Activated naive CD4-positive, alpha-beta T cell treated with anti-CD3 and anti-CD28 coated beads for 36 hours (primary cell): ENCODE results near the gene APOL1. TPM values are rescaled to one million over a fixed set of nuclear protein-coding genes. Genes with fewer than 3 reads are reported as not detected.
A peak's percentile ranks its signal among the peaks of the same experiment; 100 is the strongest.
"Not testable (repeated sequence)": the region's sequence is repeated elsewhere in the genome, so short reads cannot be mapped to it uniquely, and the experiment has no call there.

ENCODE experiments used
- CTCF ChIA-PET: fragments of 350-600 bp; sonication (Branson Sonifier 250); formaldehyde crosslinking; loops from one replicate; lab custom pipeline; 2021; ENCODE audit warnings: antibody characterized with exemption; lab: Charles Lee
- DNase-seq: peaks from one replicate; pipeline ENCODE4 v3.0.0-alpha.2; 2020
- H3K27ac Mint-ChIP-seq: one replicate; pipeline ENCODE4 v1.8.0; 2021; ENCODE audit warnings: mild to moderate bottlenecking, mixed read lengths
- H3K27me3 Mint-ChIP-seq: one replicate; pipeline ENCODE4 v1.8.0; 2021; ENCODE audit warnings: low read depth, mixed read lengths
- H3K36me3 Mint-ChIP-seq: one replicate; pipeline ENCODE4 v1.8.0; 2021; ENCODE audit warnings: low read depth, mixed read lengths
- H3K4me1 Mint-ChIP-seq: one replicate; pipeline ENCODE4 v1.8.0; 2021; ENCODE audit warnings: low read depth, mixed read lengths
- H3K4me3 Mint-ChIP-seq: one replicate; pipeline ENCODE4 v1.8.0; 2021; ENCODE audit warnings: mild to moderate bottlenecking, moderate library complexity, mixed read lengths
- H3K9me3 Mint-ChIP-seq: one replicate; pipeline ENCODE4 v1.8.0; 2021; ENCODE audit warnings: mixed read lengths
- intact Hi-C: fragments of 100-400 bp; cut with micrococcal nuclease; formaldehyde crosslinking; loops from one replicate; pipeline ENCODE4 v1.15.1; 2023
- total RNA-seq, 2 experiments: library from RNA; stranded (reverse); gene quantifications; one replicate each; pipeline ENCODE4 v1.2.3, GENCODE V29; 2021

The APOL1 gene
- total RNA-seq, 2 experiments from 2014 or later: 17.4 to 22.0 TPM

DNA sequence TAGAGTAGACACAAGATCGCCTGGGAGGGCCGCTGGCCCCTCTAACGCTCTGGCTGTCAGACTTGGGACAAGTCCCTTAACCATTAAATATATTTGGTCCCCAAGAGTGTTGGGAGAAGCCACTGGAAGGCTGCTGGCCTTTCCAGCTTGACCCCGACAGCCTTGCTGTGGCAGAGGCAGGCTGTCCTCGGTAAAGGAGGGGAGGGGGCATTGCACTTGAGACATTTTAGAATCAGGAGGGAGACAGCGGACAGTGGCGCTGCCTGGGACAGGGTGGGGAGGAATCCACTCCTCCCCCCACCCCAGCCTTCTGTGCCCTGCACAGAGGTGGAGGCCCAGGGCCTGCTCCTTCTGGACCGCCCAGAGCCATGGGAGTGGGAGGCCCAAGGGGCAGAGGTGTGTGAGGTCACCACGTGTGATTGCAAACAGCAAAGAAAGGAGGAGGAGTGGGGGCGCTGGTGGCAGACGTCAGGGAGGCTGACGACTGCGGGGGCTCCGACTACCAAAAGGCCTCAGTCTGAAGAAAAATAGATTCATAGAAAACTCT is 28.9 kb downstream of the APOL1 start:
- DNase-seq: no peak
- intact Hi-C loops: no loop called here
- no peaks in the 10 kb centered on the region for H3K27me3 Mint-ChIP-seq
- H3K4me1 Mint-ChIP-seq: peaks cover 16% of the 10 kb centered on the region
- H3K27ac Mint-ChIP-seq: no peak overlapping the region
- H3K36me3 Mint-ChIP-seq: peaks cover 38% of the 10 kb centered on the region
- CTCF ChIA-PET: interaction anchor here (0.6 to 1.4 kb wide), 3 partner anchors 19 to 52 kb away, joined by 3 to 8 read pairs (median 5); partner anchors contain the start of gene APOL2
- no peaks in the 10 kb centered on the region for H3K9me3 Mint-ChIP-seq
- no peak overlapping the region for H3K4me3 Mint-ChIP-seq

DNA sequence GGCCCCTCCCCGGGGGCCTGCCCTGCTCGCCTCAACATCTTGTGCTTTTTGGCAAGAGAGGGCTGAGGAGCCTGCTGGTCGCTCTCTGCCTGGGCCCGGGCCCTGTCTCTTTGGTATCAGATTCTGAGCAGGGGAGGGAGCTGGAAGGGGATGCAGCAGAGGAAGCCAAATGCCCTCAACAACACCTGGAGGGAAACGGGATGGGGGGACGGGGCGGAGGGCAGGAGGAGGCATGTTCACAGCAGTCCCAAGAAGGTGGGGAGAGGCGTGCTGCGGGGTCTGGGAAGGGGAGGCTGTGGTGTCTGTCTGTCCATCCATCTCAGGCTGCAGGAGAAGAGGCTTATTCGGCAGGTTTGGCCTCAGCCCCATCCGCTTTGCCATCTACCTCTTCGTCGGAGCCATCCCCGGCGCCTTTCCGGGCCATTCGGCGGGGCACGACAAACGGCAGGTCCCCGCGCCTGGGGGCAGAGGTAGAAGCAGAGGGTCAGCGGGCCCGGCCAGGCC is 29.4 kb downstream of the APOL1 start:
- H3K27ac Mint-ChIP-seq: peak overlapping the region; percentile 36
- no peaks in the 10 kb centered on the region for H3K9me3 Mint-ChIP-seq
- no peak for DNase-seq
- CTCF ChIA-PET: no interaction called here
- H3K4me1 Mint-ChIP-seq: peaks cover 12% of the 10 kb centered on the region
- intact Hi-C loops: no loop called here
- H3K4me3 Mint-ChIP-seq: no peak overlapping the region
- no peaks in the 10 kb centered on the region for H3K27me3 Mint-ChIP-seq
- H3K36me3 Mint-ChIP-seq: peaks cover 42% of the 10 kb centered on the region

DNA sequence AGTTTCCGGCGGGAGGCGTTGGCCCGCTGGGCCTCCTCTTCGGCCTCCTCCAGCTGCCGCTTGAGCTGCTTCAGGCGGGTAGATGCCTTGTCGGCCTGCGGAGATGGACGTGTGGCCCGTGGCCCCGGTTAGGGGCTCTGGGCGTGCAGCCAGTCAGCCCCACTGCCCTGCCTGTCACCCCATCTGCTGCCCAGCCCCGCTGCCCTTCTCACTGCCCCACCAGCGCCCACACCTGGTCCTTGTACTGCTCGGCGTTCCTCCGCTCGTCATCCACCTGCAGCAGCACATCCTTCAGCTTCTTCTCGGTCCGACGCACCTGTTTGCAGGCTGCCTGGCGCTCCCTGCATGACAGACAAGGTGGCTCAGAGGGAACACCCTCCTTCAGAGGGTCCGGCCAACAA is 31.2 kb downstream of the APOL1 start:
- H3K27ac Mint-ChIP-seq: no peak overlapping the region
- no peak overlapping the region for H3K4me3 Mint-ChIP-seq

DNA sequence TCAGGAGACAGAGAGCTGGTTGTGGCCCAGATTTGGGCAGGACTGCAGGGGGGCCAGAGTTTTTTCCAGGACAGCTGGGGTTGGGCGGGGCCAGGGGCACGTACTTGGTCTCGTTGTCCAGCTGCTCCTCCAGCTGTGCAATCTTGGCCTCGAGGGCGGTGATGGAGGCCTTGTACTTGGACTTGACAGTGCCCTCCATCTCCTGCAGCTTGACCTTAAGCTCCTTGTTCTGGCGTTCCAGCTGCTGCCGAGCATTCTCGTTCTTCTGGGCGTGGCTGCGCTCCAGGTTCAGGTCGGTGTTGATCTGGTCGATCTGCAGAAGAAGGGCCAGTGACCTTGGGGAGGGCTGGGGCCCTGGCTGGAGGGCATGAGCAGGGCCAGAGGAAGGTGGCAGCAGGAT is 32.1 kb downstream of the APOL1 start:
- DNase-seq: no peak
- CTCF ChIA-PET: interaction anchor here (0.6 to 3.2 kb wide), 11 partner anchors 10 to 225 kb away, joined by 3 to 17 read pairs (median 6); partner anchors contain the start of gene APOL2
- Mint-ChIP-seq H3K27ac (no peak overlapping the region), H3K36me3 (peaks cover 61% of the 10 kb centered on the region), H3K9me3 (no peaks in the 10 kb centered on the region), H3K27me3 (no peaks in the 10 kb centered on the region), H3K4me1 (peaks cover 6% of the 10 kb centered on the region), H3K4me3 (no peak overlapping the region)
- intact Hi-C loops: no loop called here

More for the DNA sequence above, 31.2 kb downstream of the APOL1 start:
- Mint-ChIP-seq H3K27me3 (no peaks in the 10 kb centered on the region), H3K4me1 (peaks cover 2% of the 10 kb centered on the region), H3K36me3 (peaks cover 57% of the 10 kb centered on the region), H3K9me3 (no peaks in the 10 kb centered on the region)
- intact Hi-C loops: no loop called here
- no peak for DNase-seq
- CTCF ChIA-PET: interaction anchor here (0.6 to 3.2 kb wide), 3 partner anchors 14 to 183 kb away, joined by 3 to 14 read pairs (median 4); no protein-coding TSS in a partner anchor

DNA sequence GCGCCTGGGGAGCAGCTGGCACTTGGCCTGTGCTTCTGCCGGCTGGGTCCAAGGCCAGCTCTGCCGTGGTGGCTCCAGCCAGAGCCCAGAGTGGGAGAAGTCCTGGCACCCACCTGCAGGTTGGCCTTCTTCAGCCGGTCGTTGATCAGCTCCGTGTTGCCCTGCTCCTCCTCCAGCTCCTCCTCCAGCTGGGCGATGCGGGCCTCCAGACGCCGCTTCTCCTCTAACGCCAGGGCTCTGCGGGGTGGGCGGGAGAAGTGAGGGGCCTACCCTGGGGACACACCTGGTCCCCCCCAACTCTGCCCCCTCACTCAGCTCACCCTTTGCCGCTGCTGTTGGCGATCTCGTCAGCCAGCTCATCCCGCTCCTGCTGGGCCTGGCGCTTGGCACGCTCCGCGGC is 32.6 kb downstream of the APOL1 start:
- Mint-ChIP-seq H3K4me3 (no peak overlapping the region), H3K4me1 (peaks cover 6% of the 10 kb centered on the region), H3K27ac (no peak overlapping the region), H3K36me3 (peaks cover 62% of the 10 kb centered on the region), H3K27me3 (no peaks in the 10 kb centered on the region), H3K9me3 (no peaks in the 10 kb centered on the region)
- intact Hi-C loops: no loop called here
- CTCF ChIA-PET: interaction anchor here (0.6 to 3.6 kb wide), 15 partner anchors 8 to 224 kb away, joined by 3 to 26 read pairs (median 6); partner anchors contain the start of gene APOL2
- DNase-seq: no peak

DNA sequence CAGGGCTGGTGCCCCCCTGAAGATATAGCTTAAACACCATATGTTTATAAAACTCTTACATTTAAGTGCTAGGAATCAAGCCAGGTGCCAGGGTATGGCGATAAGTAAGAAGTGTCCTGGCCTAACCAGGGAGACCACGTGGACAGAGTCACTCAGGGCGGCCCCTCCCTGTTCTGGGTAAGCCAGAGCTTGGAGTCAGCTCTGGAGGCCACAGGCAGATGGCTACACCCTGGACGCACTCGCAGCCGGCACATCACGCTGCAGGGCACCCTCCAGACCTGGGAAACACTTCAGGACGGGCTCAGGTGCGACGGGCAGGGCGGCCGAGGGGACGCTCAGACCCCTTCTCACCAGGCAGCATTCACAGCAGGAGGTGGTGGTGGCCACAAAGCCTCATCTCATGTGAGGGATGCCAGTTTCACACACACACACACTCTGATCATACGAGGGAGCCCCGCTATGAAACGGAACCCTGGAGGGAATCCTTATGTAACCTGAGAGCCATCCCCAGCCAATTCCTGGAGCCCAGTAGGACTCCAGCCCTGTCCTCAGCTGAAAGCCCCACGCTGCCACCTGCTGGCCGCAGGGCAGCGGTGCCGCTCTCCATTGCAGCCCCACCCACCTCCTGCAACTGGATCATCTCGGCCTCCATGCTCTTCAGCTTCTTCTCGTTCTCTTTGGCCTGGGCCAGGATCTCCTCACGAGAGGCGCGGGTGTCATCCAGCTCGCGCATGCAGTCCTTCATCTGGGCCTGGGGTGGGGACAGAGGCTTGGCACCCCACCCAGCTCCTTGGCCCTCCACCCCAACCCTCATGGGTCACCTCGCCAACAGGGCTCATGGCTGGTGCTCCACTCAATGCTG is 33.4 kb downstream of the APOL1 start:
- no peaks in the 10 kb centered on the region for H3K9me3 Mint-ChIP-seq
- CTCF ChIA-PET: interaction anchor here (0.5 to 3.6 kb wide), 19 partner anchors 9 to 223 kb away, joined by 3 to 26 read pairs (median 5); partner anchors contain the start of gene APOL2
- no peaks in the 10 kb centered on the region for H3K27me3 Mint-ChIP-seq
- peak overlapping the region; percentile 56 for H3K27ac Mint-ChIP-seq
- intact Hi-C loops: no loop called here
- H3K4me1 Mint-ChIP-seq: peaks cover 6% of the 10 kb centered on the region
- no peak overlapping the region for H3K4me3 Mint-ChIP-seq
- peak; percentile 74 for DNase-seq
- peaks cover 65% of the 10 kb centered on the region for H3K36me3 Mint-ChIP-seq

DNA sequence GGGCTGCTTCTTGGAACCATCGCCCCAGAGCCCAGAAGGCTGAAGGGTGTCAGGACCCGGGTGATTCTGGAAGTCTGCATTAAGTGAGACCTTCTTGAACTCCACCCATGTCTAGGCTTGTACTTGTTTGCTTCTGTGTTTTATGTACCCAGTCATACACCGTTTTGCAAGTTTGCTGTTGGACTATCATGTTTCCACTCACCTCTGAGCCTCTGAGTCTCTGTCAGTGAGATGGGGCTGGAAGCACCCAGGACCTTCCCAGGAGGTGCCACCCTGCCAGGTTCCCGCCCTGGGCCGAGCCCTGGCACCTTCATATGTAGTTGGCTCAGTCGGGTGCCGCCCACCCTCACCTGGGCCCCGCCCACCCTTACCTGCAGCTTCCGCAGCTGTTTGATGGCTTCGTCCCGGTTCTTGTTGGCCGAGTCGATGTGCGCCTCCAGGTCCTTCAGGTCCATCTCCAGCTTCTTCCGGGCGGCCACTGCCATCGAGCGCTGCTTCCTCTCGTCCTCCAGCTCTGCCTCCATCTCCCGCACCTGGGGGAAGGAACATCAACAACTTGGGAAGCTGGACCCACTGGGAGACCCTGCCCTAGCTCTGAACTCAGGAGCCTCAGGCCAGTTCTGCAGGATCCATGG is 35.1 kb downstream of the APOL1 start:
- H3K27me3 Mint-ChIP-seq: no peaks in the 10 kb centered on the region
- intact Hi-C loops: no loop called here
- no peak overlapping the region for H3K4me3 Mint-ChIP-seq
- peaks cover 6% of the 10 kb centered on the region for H3K9me3 Mint-ChIP-seq
- H3K36me3 Mint-ChIP-seq: peaks cover 71% of the 10 kb centered on the region
- CTCF ChIA-PET: interaction anchor here (0.7 to 3.6 kb wide), 6 partner anchors 10 to 182 kb away, joined by 3 to 26 read pairs (median 4); no protein-coding TSS in a partner anchor
- DNase-seq: no peak
- peaks cover 17% of the 10 kb centered on the region for H3K4me1 Mint-ChIP-seq
- H3K27ac Mint-ChIP-seq: peak overlapping the region; percentile 41

DNA sequence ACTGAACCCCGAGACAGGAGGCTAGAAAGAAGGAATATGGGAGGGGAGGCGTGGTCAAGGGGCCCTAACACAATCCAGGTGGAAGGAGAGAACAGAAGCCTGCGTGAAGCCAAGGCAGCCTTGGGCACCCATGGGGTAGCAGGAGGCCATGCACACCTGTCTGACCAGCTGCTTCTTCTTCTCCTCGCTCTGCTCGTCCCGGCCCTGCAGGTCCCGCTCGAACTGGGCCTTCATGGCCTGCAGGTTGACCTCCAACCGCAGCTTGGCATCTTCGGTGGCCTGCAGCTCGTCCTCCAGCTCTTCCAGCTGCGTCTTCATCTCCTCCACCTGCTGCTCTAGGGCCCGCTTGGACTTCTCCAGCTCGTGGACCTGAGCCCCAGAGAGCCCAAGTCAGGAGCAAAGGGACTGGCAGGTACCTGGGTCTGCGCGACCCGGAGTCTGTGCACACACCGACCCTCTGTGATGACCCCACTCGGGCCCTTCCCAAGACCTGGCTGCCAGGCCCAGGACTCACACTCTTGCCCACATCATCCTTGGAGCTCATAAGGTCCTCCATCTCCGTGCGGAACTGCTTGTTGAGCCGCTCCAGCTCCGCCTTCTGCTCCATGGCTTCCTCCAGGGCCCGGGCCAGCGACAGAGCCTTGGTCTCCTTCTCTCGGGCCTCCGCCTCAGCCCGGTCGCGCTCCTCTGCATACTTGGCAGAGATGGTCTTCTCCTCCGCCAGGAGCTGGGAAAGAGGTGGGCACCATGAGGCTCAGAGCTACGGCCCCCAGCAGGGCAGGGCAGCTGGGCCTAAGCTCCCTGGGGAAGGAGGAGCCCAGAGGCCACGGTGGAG is 35.9 kb downstream of the APOL1 start:
- no peak overlapping the region for H3K4me3 Mint-ChIP-seq
- H3K27me3 Mint-ChIP-seq: no peaks in the 10 kb centered on the region
- intact Hi-C loops: no loop called here
- CTCF ChIA-PET: interaction anchor here (0.6 to 3.6 kb wide), 7 partner anchors 9 to 403 kb away, joined by 3 to 26 read pairs (median 5); no protein-coding TSS in a partner anchor
- H3K27ac Mint-ChIP-seq: peak overlapping the region; percentile 41
- peaks cover 70% of the 10 kb centered on the region for H3K36me3 Mint-ChIP-seq
- no peak for DNase-seq
- H3K4me1 Mint-ChIP-seq: peaks cover 17% of the 10 kb centered on the region
- H3K9me3 Mint-ChIP-seq: peaks cover 6% of the 10 kb centered on the region

DNA sequence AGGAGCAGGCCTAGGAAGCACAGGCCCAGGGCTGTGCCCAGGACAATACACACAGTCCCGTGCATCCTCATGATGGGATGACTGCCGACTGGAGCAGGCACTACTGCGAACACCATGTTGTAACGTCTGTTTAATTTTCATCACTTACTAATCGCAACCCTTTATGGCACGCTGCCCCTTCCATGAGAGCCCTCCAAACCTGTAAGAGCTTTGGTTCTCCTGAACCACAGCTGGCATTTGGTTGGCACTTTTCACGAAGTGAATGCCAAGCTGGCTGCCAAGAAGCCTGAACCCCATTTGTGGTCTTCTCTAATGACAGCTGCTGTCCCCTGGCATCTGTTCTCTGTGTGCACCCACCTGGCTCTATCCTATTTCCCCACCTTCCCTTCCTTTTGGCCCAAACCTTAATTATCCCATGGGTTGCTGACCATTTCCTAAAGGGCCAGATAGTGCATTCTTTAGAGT is 36.5 kb downstream of the APOL1 start:
- peaks cover 20% of the 10 kb centered on the region for H3K4me1 Mint-ChIP-seq
- no peak overlapping the region for H3K4me3 Mint-ChIP-seq

DNA sequence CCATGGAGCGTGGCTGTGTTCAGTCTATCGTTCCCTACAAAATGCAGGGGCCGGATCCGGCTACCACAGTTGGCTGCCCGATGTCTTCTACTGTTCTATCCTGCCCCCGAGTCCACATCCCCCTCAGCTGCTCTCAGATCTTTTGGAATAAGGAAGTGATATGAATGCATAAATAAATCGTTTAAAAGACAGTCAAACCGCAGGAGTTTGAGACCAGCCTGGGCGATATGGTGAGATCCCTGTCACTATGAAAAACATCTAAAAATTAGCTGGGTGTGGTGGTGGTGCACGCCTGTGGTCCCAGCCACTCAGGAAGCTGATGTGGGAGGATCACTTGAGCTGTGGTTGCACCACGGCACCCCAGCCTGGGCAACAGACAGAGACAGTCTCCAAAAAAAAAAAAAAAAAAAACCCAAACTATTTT is 37.0 kb downstream of the APOL1 start:
- DNase-seq, intact Hi-C loops, H3K9me3 Mint-ChIP-seq, H3K4me3 Mint-ChIP-seq, H3K27me3 Mint-ChIP-seq: not testable (repeated sequence)
- CTCF ChIA-PET: interaction anchor here (1.3 to 3.3 kb wide), 3 partner anchors 8 to 180 kb away, joined by 5 to 17 read pairs (median 6); no protein-coding TSS in a partner anchor
- H3K4me1 Mint-ChIP-seq: peaks cover 20% of the 10 kb centered on the region
- H3K36me3 Mint-ChIP-seq: peaks cover 75% of the 10 kb centered on the region
- peak overlapping the region; percentile 54 for H3K27ac Mint-ChIP-seq

More for the DNA sequence above, 36.5 kb downstream of the APOL1 start:
- H3K27ac Mint-ChIP-seq: peak overlapping the region; percentile 54
- H3K27me3 Mint-ChIP-seq: no peaks in the 10 kb centered on the region
- CTCF ChIA-PET: interaction anchor here (0.6 to 3.3 kb wide), 6 partner anchors 9 to 402 kb away, joined by 3 to 17 read pairs (median 4); no protein-coding TSS in a partner anchor
- DNase-seq: no peak
- H3K36me3 Mint-ChIP-seq: peaks cover 72% of the 10 kb centered on the region
- intact Hi-C loops: no loop called here
- peaks cover 6% of the 10 kb centered on the region for H3K9me3 Mint-ChIP-seq
